Nasal cavity respiratory epithelium epithelial cell of viscerocranial mucosa (primary cell): Measurements from ENCODE around the gene CYP2S1. TPM values are rescaled to one million over a fixed set of nuclear protein-coding genes. Genes with fewer than 3 reads are reported as not detected.

Experiments
- total RNA-seq: library from RNA; depleted of rRNA; stranded (reverse); fragments of >200 nt; gene quantifications from 2 replicates; pipeline ENCODE4 v1.2.3, GENCODE V29; 2014

CYP2S1 gene, protein sequence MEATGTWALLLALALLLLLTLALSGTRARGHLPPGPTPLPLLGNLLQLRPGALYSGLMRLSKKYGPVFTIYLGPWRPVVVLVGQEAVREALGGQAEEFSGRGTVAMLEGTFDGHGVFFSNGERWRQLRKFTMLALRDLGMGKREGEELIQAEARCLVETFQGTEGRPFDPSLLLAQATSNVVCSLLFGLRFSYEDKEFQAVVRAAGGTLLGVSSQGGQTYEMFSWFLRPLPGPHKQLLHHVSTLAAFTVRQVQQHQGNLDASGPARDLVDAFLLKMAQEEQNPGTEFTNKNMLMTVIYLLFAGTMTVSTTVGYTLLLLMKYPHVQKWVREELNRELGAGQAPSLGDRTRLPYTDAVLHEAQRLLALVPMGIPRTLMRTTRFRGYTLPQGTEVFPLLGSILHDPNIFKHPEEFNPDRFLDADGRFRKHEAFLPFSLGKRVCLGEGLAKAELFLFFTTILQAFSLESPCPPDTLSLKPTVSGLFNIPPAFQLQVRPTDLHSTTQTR
- 19.5 and 44.2 TPM in 2 replicates for total RNA-seq

DNA sequence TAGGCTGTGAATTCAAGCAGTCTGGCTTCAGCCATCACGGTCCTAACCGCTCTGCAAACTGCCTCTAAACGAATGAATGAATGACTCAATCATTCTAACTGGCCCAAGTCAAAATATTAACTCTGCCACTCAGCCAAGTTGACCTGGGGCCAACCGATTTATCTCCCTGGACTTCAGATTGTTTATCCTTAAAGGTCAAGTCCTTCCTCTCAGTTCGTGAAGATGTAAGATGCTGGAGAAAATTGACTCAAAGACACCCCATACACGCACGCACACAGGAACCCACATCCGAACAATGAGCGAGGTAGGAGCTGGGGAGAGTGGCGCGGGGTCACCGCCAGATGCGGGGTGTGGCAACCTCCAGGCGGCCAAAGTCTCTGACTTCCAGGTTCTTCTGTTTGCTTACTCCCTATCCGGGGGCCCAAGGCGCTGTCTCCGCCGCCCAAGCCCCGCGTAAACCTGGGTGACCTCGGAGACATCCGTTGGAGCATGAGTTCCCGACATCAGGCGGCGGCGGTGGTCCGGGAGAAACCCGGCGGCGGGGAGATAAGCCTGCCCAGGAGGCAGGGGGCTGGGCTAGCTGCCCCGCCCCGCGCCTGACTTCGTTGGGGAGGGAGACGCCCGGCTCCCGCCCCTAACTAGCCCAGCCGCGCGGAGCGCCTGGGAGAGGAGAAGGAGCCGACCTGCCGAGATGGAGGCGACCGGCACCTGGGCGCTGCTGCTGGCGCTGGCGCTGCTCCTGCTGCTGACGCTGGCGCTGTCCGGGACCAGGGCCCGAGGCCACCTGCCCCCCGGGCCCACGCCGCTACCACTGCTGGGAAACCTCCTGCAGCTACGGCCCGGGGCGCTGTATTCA lies at the start of gene CYP2S1:
Gene CYP2S1, plus strand, starts transcription at position 646 of the 856 bp plus-strand sequence. Its CDS starts 46 bp downstream, at position 692.

DNA sequence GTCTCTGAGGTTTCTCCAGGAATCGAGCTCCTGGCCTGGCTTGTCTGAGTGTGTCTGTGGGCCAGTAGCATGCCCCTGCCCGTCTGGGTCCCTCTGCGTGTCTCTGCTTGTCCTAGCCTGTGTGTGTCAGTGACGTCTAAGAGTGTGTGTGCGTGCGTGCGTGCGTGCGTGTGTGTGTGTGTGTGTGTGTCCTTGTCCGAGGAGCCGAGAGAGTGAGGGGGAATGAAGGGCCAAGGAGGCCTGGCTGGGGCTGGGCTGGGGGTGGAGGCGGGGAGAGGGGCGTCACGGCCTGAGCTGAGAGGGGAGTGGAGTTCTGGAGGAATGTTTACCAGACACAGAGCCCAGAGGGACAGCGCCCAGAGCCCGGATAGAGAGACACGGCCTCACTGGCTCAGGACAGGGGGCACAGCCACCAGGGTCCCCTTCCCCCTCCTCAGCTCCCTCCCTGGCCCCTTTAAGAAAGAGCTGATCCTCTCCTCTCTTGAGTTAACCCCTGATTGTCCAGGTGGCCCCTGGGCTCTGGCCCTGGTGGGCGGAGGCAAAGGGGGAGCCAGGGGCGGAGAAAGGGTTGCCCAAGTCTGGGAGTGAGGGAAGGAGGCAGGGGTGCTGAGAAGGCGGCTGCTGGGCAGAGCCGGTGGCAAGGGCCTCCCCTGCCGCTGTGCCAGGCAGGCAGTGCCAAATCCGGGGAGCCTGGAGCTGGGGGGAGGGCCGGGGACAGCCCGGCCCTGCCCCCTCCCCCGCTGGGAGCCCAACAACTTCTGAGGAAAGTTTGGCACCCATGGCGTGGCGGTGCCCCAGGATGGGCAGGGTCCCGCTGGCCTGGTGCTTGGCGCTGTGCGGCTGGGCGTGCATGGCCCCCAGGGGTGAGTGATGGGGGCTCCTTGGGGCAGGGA lies 25.8 kb downstream of the CYP2S1 start, which contains the start of gene AXL:
Gene AXL, plus strand, starts transcription at position 609 of the 893 bp plus-strand sequence. Its CDS starts 170 bp downstream, at position 779.

Other genes starting within 250 kb of the CYP2S1 start
- gene CYP2B6, start 201.9 kb upstream of the CYP2S1 start, total RNA-seq, result not detected in 2 replicates
- gene CYP2A13, start 104.8 kb upstream of the CYP2S1 start, total RNA-seq, result not detected in 2 replicates
- gene CYP2F1, start 78.8 kb upstream of the CYP2S1 start, total RNA-seq, result not detected in 2 replicates
- gene AXL, start 26.0 kb downstream of the CYP2S1 start, total RNA-seq, result 23.9 and 40.2 TPM in 2 replicates
- 50.6 and 112 TPM in 2 replicates for gene HNRNPUL1, start 71.2 kb downstream of the CYP2S1 start, total RNA-seq
- gene CCDC97, start 117.0 kb downstream of the CYP2S1 start, total RNA-seq, result 10.3 and 18.2 TPM in 2 replicates
- 5.5 and 22.2 TPM in 2 replicates for gene TGFB1, start 160.7 kb downstream of the CYP2S1 start, total RNA-seq
- gene B9D2, start 170.9 kb downstream of the CYP2S1 start, total RNA-seq, result 1.3 and 1.7 TPM in 2 replicates
- gene TMEM91, start 183.3 kb downstream of the CYP2S1 start, total RNA-seq, result 8.7 and 9.2 TPM in 2 replicates
- 20.8 and 30.4 TPM in 2 replicates for gene EXOSC5, start 204.1 kb downstream of the CYP2S1 start, total RNA-seq
- gene BCKDHA, start 204.6 kb downstream of the CYP2S1 start, total RNA-seq, result 30.3 and 40.0 TPM in 2 replicates
- gene B3GNT8, start 234.2 kb downstream of the CYP2S1 start, total RNA-seq, result 3.3 and 3.4 TPM in 2 replicates
- gene DMAC2, start 246.7 kb downstream of the CYP2S1 start, total RNA-seq, result 32.6 and 33.2 TPM in 2 replicates
- gene ERICH4, start 249.9 kb downstream of the CYP2S1 start, total RNA-seq, result not detected in 2 replicates